HG03097 (cell line): Measurements from ENCODE around the gene PRICKLE2.

ENCODE experiments used
- ATAC-seq: cut with Tn5 transposase; IDR thresholded peaks from one replicate; pipeline ENCODE4 v1.9.1; 2021; ENCODE audit not compliant: unreplicated experiment, low FRiP score

PRICKLE2 gene, protein sequence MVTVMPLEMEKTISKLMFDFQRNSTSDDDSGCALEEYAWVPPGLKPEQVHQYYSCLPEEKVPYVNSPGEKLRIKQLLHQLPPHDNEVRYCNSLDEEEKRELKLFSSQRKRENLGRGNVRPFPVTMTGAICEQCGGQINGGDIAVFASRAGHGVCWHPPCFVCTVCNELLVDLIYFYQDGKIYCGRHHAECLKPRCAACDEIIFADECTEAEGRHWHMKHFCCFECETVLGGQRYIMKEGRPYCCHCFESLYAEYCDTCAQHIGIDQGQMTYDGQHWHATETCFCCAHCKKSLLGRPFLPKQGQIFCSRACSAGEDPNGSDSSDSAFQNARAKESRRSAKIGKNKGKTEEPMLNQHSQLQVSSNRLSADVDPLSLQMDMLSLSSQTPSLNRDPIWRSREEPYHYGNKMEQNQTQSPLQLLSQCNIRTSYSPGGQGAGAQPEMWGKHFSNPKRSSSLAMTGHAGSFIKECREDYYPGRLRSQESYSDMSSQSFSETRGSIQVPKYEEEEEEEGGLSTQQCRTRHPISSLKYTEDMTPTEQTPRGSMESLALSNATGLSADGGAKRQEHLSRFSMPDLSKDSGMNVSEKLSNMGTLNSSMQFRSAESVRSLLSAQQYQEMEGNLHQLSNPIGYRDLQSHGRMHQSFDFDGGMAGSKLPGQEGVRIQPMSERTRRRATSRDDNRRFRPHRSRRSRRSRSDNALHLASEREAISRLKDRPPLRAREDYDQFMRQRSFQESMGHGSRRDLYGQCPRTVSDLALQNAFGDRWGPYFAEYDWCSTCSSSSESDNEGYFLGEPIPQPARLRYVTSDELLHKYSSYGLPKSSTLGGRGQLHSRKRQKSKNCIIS

DNA sequence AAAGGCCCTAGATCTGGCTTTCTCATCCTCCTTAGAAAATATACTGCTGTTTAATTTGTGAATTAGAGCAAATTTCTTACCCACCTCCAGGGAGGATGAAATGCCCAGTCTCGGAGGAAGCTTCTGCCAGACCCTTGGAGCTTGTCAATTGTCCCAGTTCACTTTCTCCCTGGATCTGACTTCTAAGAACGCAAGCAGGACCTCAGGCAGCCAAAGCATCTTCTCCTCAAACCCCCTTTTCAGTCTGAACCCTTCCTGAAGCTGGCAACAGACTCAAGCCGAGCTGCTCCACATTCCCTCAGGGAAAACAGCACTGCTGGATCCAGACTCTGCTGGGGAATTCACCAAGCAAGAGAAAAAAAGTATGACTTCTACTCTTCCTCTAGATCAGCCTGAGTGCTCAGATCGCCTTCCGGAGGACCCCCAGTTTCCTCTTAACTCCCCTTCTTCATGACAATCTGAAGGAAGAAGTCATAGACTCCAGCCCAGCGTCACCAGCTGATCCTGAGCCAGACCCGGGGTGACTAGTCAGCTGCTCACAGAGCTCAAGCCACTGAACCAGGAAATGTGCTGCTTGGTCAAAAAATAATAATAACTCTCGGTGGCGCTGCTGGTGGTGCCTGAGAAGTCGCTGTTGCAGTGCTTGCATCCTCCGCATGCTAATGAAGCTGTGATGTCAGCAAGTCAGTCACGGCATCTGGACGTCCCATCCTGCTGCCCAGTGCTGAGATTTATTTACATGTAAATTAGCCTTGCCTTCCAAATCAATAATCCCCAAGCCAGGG lies at the start of gene PRICKLE2:
TSS of gene PRICKLE2 (minus strand) at position 641 of the 785 bp plus-strand sequence. CDS start 26,539 bp downstream, outside the sequence.
- ATAC-seq, result no peak

DNA sequence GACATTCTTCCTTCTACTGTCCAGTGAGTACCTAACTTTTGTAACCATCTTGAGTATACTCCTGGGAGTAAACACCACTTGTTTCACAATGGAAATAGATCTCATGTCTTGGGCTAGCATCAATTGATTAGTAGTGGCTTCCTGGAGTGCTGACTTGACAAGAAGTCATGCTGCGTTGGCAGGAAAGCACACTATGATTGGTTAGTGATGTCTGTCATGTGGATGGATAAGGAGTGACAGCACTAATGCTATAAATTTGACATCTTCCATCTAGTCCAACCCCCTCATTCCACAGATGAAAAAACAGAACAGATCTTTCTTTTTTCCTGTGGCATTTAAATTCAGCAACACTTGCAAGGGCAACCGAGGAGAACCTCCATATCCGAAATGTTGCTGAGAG lies 47.6 kb upstream of the PRICKLE2 start:
- ATAC-seq, result no peak

DNA sequence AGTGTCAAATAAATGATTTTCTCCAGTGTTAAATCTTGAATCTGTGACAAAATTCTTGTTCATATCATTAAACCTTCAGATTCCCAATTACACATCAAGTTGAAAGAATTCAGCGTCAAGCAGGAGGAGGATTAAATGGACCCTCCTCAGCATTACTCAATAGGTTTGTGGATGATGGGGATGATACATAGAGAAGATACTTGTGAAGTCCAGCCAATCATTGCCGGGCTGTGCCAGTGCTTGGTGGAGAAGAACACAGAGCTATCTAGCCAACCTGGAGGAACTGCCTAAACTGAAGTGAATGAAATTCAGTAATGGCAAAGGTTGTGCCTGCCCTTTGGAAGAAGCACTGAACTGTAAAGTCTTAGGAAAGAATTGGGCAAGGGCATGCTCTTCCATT lies 47.0 kb upstream of the PRICKLE2 start:
- ATAC-seq, result no peak

DNA sequence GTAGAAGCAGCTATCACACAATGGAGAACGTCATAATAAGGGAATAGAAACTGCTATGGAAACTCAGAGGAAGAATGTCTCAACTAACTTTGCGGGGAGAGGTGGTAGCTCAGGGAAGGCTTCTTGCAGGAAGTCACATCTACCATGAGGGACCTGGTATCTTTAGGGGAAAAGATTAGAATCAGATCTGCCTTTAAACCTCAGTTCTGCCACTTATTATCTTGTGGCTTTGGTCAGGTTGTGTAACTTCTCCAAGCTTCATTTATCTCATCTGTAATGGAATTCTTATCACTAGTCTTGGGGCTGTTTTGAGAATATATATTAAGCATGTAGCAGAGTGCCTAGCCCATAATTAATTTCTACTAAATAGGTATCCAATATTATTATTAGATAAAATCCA lies 46.4 kb upstream of the PRICKLE2 start:
- no peak for ATAC-seq

DNA sequence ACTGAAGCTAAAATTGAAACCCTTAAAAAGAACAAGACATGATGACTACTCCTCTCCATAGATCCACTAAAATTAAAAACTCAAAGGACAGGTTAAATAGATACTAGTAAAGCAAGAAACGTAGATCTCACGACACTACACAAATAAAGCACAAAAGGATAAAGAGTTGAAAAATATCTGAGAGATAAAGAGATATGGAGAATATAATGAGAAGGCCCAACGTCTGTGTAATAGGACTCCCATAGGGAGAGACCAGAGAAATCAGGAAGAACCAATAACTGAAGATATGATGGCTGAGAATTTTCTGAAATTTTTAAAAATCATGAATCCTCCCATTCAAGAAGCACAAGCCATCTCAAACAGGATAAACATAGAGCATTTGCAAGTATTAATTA lies 45.6 kb upstream of the PRICKLE2 start:
- no peak for ATAC-seq

DNA sequence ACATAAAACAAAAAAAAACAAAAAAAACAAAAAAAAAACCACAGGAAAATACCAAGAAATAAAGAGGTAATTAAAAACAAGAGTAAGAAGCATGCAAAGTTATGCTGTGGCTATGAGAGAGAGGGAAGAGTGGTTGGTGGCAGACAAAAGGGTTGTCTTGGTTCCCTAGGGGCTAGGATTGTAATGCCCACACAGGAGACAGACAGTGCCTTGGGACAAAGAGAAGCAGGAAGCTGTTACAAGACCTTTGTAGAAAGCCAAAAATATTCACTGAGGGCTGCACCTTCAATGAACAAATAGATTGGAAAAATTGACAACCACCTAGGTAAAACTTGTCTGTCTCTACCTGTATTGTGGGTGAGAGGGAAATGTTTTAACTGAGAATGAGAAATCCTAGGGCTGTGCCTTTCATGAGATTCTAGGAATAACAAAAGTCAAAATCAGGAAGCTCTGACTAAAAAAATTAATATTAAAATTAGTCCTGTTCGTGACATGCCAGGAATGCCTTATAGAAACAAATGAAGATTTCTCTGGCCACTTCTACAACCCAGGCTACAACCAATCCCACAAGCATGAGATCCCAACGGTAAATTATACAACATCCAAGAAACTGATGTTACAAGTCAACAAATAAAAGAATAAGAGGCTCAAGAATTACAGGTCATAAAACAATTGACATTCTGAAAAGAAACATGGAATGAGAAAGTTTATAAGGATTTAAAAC lies 45.0 kb upstream of the PRICKLE2 start:
- ATAC-seq, result no peak

DNA sequence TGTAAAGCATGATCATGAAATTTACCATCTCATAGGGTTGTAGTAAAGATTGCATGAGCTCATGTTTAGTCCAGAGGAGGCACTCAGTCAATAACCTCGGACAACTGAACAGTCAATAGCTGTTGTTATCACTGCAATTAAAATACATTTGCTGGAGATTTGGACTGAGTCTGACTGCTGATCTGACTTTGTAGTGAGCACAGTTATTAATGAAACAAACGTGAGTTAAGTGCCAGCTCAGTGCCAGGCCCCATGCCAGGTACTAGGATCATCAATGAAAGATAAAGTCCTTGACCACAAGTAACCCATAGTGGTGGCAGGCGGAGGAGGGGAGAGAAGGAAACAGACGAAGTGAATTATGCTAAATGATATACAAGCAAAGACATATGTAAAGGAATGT lies 43.7 kb upstream of the PRICKLE2 start:
- no peak for ATAC-seq

DNA sequence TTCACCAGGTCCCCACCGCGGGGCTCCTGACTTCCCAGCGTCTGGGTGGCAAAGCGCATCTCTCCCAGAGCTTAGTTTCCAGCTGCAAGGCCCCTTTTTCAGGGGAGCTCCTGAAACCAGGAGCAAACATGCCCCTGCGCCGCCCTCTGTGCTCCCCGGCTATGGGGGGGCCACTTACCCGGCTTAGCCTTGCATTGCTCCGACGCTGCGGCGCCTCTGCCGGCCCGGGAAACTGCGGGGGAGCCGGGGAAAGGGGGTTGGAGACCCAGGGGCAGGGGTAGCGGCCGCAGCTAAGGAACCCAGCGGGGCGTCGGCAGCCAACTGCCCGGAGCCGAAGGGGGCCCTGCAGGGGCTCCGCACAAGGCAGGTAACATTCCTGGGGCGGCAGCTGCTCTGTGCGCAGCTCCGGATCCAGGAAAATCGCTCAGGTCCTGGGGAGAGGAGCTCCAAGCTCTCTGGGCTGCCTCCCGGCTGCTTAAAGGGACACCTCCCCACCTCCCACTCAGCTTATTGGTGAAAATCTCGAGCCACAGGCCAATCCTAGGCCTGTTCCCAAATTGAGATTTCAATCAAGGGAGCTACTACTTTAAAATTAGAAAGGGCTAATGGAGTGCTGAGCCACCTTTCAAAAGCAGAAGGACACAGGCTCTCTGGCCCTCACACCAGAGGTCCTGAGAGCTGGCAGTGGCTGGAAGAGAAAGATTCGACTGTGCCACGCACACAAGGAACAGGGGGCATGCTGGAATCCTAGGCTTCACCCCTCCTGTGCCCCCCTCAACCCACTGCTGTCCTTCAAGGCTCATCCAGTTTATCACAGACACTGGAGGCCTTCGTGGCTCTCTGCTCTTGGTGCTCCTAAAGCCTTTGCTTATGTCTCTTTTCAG lies 42.7 kb upstream of the PRICKLE2 start:
- ATAC-seq, result no peak

DNA sequence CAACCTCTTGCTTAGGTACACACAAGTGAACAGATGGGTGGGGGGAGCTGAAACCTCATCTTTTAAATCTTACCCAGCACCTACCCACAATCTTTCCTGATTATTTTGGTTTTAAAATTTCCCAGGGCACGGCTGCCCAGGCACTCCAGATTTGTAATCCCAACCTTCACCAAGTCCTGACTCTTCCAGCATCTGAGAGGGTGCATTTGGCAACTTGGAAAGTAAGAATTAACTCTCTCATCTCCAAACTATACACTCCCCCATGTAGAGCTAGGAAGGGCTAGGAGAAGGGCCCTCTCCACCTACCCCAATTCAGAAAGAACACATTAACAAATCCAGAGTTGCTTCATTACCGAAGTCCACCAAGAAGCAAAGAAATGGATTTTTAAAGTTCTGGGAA lies 41.7 kb upstream of the PRICKLE2 start:
- ATAC-seq, result no peak

DNA sequence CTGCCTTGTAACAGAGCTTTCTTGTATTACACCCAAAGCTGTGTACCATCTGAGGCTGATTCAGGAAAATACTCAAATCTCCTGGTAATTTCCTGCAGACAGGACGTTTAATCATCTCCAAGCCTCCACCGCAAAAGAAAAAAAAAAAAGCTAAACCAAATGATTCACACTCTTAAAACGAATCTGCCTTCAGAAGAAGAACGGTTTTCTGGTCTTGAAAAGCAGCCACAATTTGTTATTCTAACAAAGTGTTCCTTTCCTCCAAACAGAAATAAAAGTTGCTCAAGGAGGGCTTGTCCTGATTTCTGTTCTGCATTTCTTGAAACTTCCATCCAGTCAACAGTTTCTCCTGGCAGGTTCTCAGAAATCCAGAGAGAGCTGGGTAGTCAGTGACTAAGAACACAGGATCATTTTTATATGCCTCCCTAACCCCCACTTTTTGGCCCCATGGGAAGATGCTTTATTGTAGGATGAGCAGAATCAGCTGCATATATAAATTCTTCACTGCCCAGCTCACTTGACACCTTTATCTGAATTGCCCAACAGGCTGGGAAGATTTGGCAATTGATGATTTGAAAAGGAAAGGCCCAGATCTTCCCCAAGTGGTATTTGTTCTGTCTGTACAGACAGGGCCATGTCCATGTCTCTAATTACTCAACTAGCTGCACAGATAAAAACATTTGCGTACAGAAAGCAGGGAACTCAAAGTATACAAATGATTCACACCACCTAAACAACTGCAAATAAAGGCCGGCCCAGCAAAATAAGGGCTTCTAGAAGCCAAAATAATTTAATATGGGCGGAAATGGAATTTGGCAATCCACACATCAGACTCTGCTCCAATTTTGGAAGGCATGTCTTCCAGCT lies 41.0 kb upstream of the PRICKLE2 start:
- no peak for ATAC-seq

DNA sequence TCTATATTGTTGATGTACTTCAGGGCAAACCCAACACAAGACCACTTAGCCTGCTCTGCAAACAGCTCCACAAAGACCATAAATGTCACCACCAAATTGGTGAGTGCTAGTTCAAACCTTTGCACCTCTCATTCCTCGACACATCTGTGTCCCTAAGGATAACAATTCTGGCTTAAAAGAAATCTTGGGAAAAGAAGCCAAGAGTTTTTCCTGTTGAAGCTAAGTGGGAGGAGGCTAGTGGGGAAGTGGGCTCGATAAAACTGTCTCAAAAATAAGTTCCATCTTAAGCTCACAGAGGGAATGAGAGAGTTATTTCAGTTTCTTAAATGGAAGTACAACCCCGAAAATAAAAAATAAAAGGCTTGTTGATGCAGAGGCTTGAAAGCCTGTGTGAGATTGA lies 40.4 kb upstream of the PRICKLE2 start:
- no peak for ATAC-seq

DNA sequence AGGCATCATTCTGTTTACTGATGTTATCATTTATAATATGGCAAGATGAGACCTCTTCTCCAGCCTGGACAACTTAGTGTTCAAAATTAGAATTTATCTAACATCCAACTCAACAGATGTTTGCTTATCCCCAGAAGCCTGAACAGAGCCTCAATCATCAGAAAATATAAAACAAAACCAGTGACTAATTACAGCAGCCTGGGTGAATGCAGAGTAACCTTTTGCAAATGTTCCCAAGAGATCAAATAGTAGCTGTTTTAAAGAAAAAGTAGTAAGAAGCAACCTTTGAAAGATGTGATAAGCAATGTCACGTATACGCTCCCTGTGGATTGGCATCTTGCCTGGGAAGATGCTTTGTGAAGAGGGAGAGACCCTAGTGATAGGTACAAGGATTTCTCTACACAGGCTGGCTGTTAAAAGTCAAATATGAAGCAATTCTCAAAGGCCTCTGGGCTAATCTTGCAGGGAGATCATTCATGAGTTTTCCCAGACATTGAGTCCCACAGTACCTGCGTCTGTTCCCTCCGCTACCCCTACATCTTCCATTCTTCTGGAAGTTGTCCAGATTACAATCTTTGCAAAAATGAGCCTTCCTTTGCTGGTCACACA lies 39.3 kb upstream of the PRICKLE2 start:
- no peak for ATAC-seq

DNA sequence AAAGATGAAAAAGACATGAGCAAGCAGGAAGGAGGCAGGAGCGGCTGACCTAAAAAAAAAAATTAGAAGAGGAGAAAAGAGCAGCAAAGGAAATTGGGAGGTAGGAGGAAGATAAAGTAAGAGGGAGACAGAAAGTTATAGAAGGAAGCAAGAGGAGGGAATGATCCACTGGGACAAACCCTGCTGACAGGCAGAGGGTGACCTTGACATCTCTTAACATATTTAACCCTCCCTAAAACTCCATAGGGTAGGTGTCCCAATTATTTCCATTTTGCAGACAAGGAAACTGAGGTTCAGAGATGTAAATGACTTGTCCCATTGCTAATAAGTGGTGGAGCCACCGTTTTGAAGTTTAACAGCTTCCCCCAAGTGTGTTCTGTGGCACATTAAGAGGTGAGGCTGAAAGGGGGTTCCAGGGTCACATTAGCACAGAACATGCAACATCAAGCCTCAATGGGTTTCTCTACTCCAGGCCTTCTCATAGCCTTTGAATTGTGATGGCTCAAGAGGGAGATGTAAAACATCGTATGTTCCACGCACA lies 37.4 kb upstream of the PRICKLE2 start:
- no peak for ATAC-seq

DNA sequence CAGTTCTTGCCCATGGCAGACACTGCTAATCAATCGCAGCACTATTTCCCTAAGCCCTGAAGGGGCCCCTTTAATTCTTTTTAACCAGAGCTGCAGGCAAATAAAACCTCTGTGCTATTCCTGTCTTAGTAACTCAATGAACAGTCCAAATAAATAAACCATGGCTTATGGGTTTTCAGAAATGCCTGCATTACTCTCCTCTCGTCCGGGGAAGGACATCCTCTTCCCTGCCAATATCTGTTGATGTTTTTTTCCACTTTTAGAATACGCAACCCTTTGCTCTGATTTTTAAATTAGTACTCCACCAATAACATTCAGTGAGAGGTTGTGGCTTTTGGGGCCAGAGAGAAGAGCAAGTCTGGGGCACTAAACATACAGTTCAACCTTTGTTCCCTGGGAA lies 35.2 kb upstream of the PRICKLE2 start:
- ATAC-seq, result no peak

DNA sequence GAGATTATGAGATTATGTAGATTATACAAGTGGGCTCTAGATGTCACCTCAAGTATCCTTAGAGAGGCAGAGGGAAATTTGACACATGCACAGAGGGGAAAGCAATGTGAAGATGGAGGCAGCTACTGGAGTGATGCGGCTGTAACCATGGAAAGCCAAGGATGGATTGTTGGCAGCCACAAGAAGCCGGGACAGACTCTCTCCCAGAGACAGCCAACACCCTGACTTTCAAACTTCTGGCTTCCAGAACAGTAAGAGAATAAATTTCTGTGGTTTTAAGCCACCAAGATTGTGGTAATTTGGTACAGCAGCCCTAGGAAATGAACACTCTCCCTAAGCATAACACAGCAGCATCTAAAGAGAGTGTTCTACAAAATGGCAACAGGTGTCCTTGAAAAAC lies 34.4 kb upstream of the PRICKLE2 start:
- no peak for ATAC-seq

DNA sequence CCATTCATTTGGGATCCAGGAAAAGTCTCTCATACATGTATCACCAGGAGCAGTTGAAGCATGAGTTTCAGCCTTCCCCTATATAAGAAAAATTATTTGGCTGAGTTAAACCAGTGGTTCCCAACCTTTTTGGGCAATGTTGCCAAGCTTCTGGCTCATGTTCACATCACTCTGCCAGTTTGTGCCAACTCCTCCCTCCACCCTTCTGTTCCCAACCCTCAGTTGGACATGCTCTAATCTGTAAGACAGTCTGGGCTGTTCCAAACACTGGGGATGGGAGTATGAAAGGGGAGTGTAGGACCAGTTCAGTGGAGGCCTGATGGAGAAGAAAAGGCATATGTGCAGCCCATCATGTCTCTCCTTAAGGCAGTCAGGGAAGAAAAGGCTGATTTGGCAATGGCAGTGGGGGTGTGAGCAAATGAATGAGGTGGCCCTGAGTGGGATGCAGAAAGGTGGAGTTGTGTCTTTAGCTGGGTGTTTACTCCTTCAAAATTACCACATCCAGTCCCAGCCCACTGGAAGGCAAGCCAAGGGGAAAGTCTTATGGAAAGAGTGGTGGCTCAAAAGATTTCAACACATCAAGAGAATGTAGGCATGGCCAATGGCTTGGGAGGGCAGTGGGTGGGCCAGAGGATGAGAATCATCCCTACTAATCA lies 32.0 kb upstream of the PRICKLE2 start:
- ATAC-seq, result no peak

DNA sequence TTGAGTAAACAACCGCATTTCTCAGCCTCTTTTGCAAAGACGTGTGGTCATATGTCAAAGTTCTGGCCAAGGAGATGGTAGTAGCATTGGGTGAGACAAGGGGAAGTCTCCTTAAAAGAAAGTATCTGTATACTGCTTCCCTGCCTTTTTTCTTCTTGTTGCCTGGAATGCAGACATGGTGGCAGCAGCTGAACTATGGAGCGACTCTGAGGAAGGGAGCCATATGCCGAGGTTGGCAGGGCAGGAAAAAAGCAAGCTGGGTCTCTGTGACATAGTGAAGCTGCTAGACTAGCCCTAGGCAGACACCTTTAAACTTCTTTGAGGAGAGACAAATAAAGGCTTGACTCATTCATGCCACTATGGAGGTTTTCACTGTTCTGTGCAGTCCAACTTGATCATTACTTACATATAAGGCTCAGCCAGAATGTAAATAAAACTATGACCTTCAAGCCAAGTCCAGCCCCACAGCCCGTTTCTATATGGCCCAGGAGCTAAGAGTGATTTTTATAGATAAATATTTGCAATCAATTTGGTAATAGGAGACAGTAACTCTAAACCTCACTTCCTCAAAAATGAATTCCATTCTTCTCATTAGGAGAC lies 30.6 kb upstream of the PRICKLE2 start:
- no peak for ATAC-seq
